Duodenal mucosa (tissue), 2 donors: ENCODE data around the gene RUSC2.

ENCODE experiments used
- H3K27ac ChIP-seq: one replicate; pipeline ENCODE4 v1.7.0; 2013; ENCODE audit warnings: low read depth, low read length
- H3K27me3 ChIP-seq, 2 donors: one replicate each; pipeline ENCODE4 v1.7.0; 2013; ENCODE audit warnings: low read length in 2 of 2, control low read depth in 1 of 2; ENCODE audit not compliant: insufficient read depth in 2 of 2, control insufficient read depth in 1 of 2
- H3K36me3 ChIP-seq, 2 donors: one replicate each; pipeline ENCODE4 v1.7.0; 2013; ENCODE audit warnings: low read length in 2 of 2, control low read depth in 1 of 2; ENCODE audit not compliant: insufficient read depth in 2 of 2, control insufficient read depth in 1 of 2
- H3K4me1 ChIP-seq, 2 donors: one replicate each; pipeline ENCODE4 v1.7.0; 2013; ENCODE audit warnings: low read length in 2 of 2, control low read depth in 1 of 2; ENCODE audit not compliant: insufficient read depth in 2 of 2, control insufficient read depth in 1 of 2
- H3K4me3 ChIP-seq, 2 donors: one replicate each; pipeline ENCODE4 v1.7.0; 2013; ENCODE audit warnings: low read length in 2 of 2, low read depth in 1 of 2
- H3K9ac ChIP-seq, 2 donors: one replicate each; pipeline ENCODE4 v1.7.0; 2013; ENCODE audit warnings: low read length in 2 of 2, low read depth in 1 of 2
- H3K9me3 ChIP-seq, 2 donors: one replicate each; pipeline ENCODE4 v1.7.0; 2013; ENCODE audit warnings: low read length in 2 of 2, control low read depth in 1 of 2; ENCODE audit not compliant: control insufficient read depth in 1 of 2

The RUSC2 gene

GRCh38 chr9:35489313-35490154, at the start of gene RUSC2:
Gene RUSC2 (plus strand): TSS chr9:35490111. CDS start chr9:35546522, 56,411 bp downstream.
- Histone ChIP-seq H3K27me3 (no peaks in the 10 kb centered on the region), H3K9ac (peak within 1 kb of the TSS; percentile 84 to 91), H3K36me3 (no peaks in the 10 kb centered on the region), H3K9me3 (no peaks in the 10 kb centered on the region), H3K4me1 (peaks cover 15 to 22% of the 10 kb centered on the region in 2 donors), H3K4me3 (peak within 1 kb of the TSS; percentile 84 to 93), H3K27ac (peak within 1 kb of the TSS; percentile 92)

GRCh38 chr9:35446012-35446411, 43.9 kb upstream of the RUSC2 start:
- Histone ChIP-seq H3K36me3 (no peaks in the 10 kb centered on the region), H3K9me3 (no peaks in the 10 kb centered on the region), H3K27ac (no peak overlapping the region), H3K9ac (no peak overlapping the region), H3K27me3 (no peaks in the 10 kb centered on the region), H3K4me3 (no peak overlapping the region), H3K4me1 (no peaks in the 10 kb centered on the region)

- no peaks in the 10 kb centered on the region for H3K36me3 ChIP-seq
- H3K4me1 ChIP-seq, result no peaks in the 10 kb centered on the region
- no peaks in the 10 kb centered on the region for H3K9me3 ChIP-seq
- no peak overlapping the region for H3K27ac ChIP-seq
- no peak overlapping the region for H3K4me3 ChIP-seq
- H3K27me3 ChIP-seq, result peaks cover 0 to 5% of the 10 kb centered on the region in 2 donors
- H3K9ac ChIP-seq, result no peak overlapping the region
Observed at GRCh38 chr9:35448496-35448895, 41.4 kb upstream of the RUSC2 start.

- no peak overlapping the region for H3K9ac ChIP-seq
Observed at GRCh38 chr9:35452481-35452880, 37.4 kb upstream of the RUSC2 start.

GRCh38 chr9:35453786-35454185, 36.1 kb upstream of the RUSC2 start:
- no peak overlapping the region for H3K27ac ChIP-seq
- H3K9me3 ChIP-seq, result no peaks in the 10 kb centered on the region
- no peak overlapping the region for H3K9ac ChIP-seq
- H3K4me3 ChIP-seq, result no peak overlapping the region
- H3K36me3 ChIP-seq, result no peaks in the 10 kb centered on the region
- no peaks in the 10 kb centered on the region for H3K4me1 ChIP-seq
- H3K27me3 ChIP-seq, result peaks cover 0 to 5% of the 10 kb centered on the region in 2 donors

More at GRCh38 chr9:35452481-35452880, 37.4 kb upstream of the RUSC2 start:
- Histone ChIP-seq H3K36me3 (no peaks in the 10 kb centered on the region), H3K4me3 (no peak overlapping the region), H3K27ac (no peak overlapping the region), H3K9me3 (no peaks in the 10 kb centered on the region), H3K4me1 (no peaks in the 10 kb centered on the region), H3K27me3 (peaks cover 0 to 5% of the 10 kb centered on the region in 2 donors)

- Histone ChIP-seq H3K4me1 (peaks cover 0 to 7% of the 10 kb centered on the region in 2 donors), H3K4me3 (no peak overlapping the region), H3K9me3 (peaks cover 6 to 9% of the 10 kb centered on the region in 2 donors), H3K27ac (no peak overlapping the region), H3K27me3 (no peaks in the 10 kb centered on the region), H3K9ac (no peak overlapping the region), H3K36me3 (no peaks in the 10 kb centered on the region)
Observed at GRCh38 chr9:35464141-35465025, 25.5 kb upstream of the RUSC2 start.

- Histone ChIP-seq H3K27ac (no peak overlapping the region), H3K4me3 (no peak overlapping the region), H3K36me3 (no peaks in the 10 kb centered on the region), H3K4me1 (no peaks in the 10 kb centered on the region), H3K9ac (no peak overlapping the region), H3K27me3 (no peaks in the 10 kb centered on the region), H3K9me3 (no peaks in the 10 kb centered on the region)
Observed at GRCh38 chr9:35470340-35470739, 19.6 kb upstream of the RUSC2 start.

GRCh38 chr9:35470894-35471293, 19.0 kb upstream of the RUSC2 start:
- Histone ChIP-seq H3K9ac (no peak overlapping the region), H3K9me3 (no peaks in the 10 kb centered on the region), H3K4me1 (no peaks in the 10 kb centered on the region), H3K27ac (no peak overlapping the region), H3K4me3 (no peak overlapping the region), H3K27me3 (no peaks in the 10 kb centered on the region), H3K36me3 (no peaks in the 10 kb centered on the region)

- H3K9ac ChIP-seq, result no peak overlapping the region
Observed at GRCh38 chr9:35476596-35476995, 13.3 kb upstream of the RUSC2 start.

More at GRCh38 chr9:35476596-35476995, 13.3 kb upstream of the RUSC2 start:
- Histone ChIP-seq H3K4me3 (no peak overlapping the region), H3K27me3 (no peaks in the 10 kb centered on the region), H3K4me1 (no peaks in the 10 kb centered on the region), H3K36me3 (no peaks in the 10 kb centered on the region), H3K9me3 (no peaks in the 10 kb centered on the region), H3K27ac (no peak overlapping the region)
